GM19193 (cell line): ENCODE results near the gene CMYA5.

Experiments used
- POLR2A ChIP-seq: IDR thresholded peaks from 4 replicates; pipeline ENCODE4 v1.6.1; 2011; ENCODE audit not compliant: insufficient read depth, insufficient read length; ENCODE audit errors: extremely low read depth

CMYA5 gene

GRCh38 chr5:79795764-79796398 lies 106.2 kb downstream of the CMYA5 start:
- no peak for TF ChIP-seq POLR2A

- TF ChIP-seq POLR2A: no peak
Observed at GRCh38 chr5:79798893-79799590, 109.4 kb downstream of the CMYA5 start.

- no peak for TF ChIP-seq POLR2A
Observed at GRCh38 chr5:79800979-79801827, 111.6 kb downstream of the CMYA5 start.

- no peak for TF ChIP-seq POLR2A
Observed at GRCh38 chr5:79802406-79802805, 112.8 kb downstream of the CMYA5 start.

- TF ChIP-seq POLR2A: no peak
Observed at GRCh38 chr5:79803007-79803406, 113.4 kb downstream of the CMYA5 start.

GRCh38 chr5:79806741-79807140 lies 117.1 kb downstream of the CMYA5 start:
- no peak for TF ChIP-seq POLR2A

GRCh38 chr5:79809743-79810142 lies 120.1 kb downstream of the CMYA5 start:
- no peak for TF ChIP-seq POLR2A

GRCh38 chr5:79811081-79811480 lies 121.4 kb downstream of the CMYA5 start:
- TF ChIP-seq POLR2A: no peak

- no peak for TF ChIP-seq POLR2A
Observed at GRCh38 chr5:79811904-79812303, 122.3 kb downstream of the CMYA5 start.

GRCh38 chr5:79814699-79815098 lies 125.1 kb downstream of the CMYA5 start:
- no peak for TF ChIP-seq POLR2A

GRCh38 chr5:79816014-79816413 lies 126.4 kb downstream of the CMYA5 start:
- no peak for TF ChIP-seq POLR2A

- TF ChIP-seq POLR2A: no peak
Observed at GRCh38 chr5:79820648-79821047, 131.0 kb downstream of the CMYA5 start.

GRCh38 chr5:79824444-79824843 lies 134.8 kb downstream of the CMYA5 start:
- no peak for TF ChIP-seq POLR2A

- no peak for TF ChIP-seq POLR2A
Observed at GRCh38 chr5:79825802-79826201, 136.2 kb downstream of the CMYA5 start.

GRCh38 chr5:79827159-79827629 lies 137.6 kb downstream of the CMYA5 start:
- TF ChIP-seq POLR2A: no peak
